ENCODE results near the gene TAF15. TPM values are rescaled to one million over a fixed set of nuclear protein-coding genes. Genes with fewer than 3 reads are reported as not detected.
A peak's percentile ranks its signal among the peaks of the same experiment; 100 is the strongest.

The TAF15 gene
- total RNA-seq, 4 donors from 2014 or later = 62.8 to 115 (median 88.4) TPM

GRCh38 chr17:35791681-35792350 lies 17.5 kb upstream of the TAF15 start:
- 57 to 60% methylated on average over 9 of the region's 9 CpGs for WGBS, 2 donors
- DNase-seq (ENCODE audit: low spot score in 2 of 2) = no peak
- no peak for TF ChIP-seq CTCF (IDR thresholded peaks at IDR 0.05)
- no peak for TF ChIP-seq EP300 (IDR thresholded peaks at IDR 0.05)
- TF ChIP-seq POLR2A (IDR thresholded peaks at IDR 0.05) = no peak
- Histone ChIP-seq H3K27ac (peak overlapping the region in 3 of 4 donors; percentile 76 to 96 (median 88)), H3K9me3 (peaks cover 0 to 3% (median 0%) of the 10 kb centered on the region in 4 donors), H3K27me3 (no peaks in the 10 kb centered on the region), H3K4me1 (peaks cover 3 to 96% (median 43%) of the 10 kb centered on the region in 4 donors), H3K36me3 (no peaks in the 10 kb centered on the region), H3K4me3 (no peak overlapping the region)

GRCh38 chr17:35793257-35793656 lies 16.0 kb upstream of the TAF15 start:
- Histone ChIP-seq H3K36me3 (no peaks in the 10 kb centered on the region), H3K4me3 (peak overlapping the region in 3 of 4 donors; percentile 9 to 71 (median 70)), H3K27ac (peak overlapping the region; percentile 41 to 96 (median 82)), H3K9me3 (peaks cover 0 to 3% (median 0%) of the 10 kb centered on the region in 4 donors), H3K27me3 (no peaks in the 10 kb centered on the region), H3K4me1 (peaks cover under 1 to 86% (median 29%) of the 10 kb centered on the region in 4 donors)
- DNase-seq (ENCODE audit: low spot score in 2 of 2) = no peak
- TF ChIP-seq CTCF (IDR thresholded peaks at IDR 0.05) = no peak
- peak in 1 of 2 donors; percentile 25 for TF ChIP-seq EP300 (IDR thresholded peaks at IDR 0.05)
- 30 to 42% methylated on average over 3 of the region's 3 CpGs for WGBS, 2 donors

- TF ChIP-seq POLR2A (IDR thresholded peaks at IDR 0.05) (peak; percentile 43 to 53), EP300 (IDR thresholded peaks at IDR 0.05) (peak in 1 of 2 donors; percentile 71), CTCF (IDR thresholded peaks at IDR 0.05) (no peak)
- Histone ChIP-seq H3K27ac (peak within 1 kb of the TSS; percentile 62 to 96 (median 82)), H3K4me1 (peaks cover 3 to 78% (median 26%) of the 10 kb centered on the region in 4 donors)
Measured at GRCh38 chr17:35795007-35795870, 14.0 kb upstream of the TAF15 start, which contains the start of gene MMP28. MMP28 (minus strand) TSS chr17:35795641; CDS start chr17:35795377, 264 bp downstream.

GRCh38 chr17:35795871-35796265 lies 13.4 kb upstream of the TAF15 start:
- WGBS, 2 donors = 61 to 72% methylated on average over 3 of the region's 8 CpGs
- Histone ChIP-seq H3K36me3 (no peaks in the 10 kb centered on the region), H3K27me3 (no peaks in the 10 kb centered on the region), H3K4me3 (peak overlapping the region; percentile 67 to 71 (median 70)), H3K4me1 (peaks cover 3 to 78% (median 25%) of the 10 kb centered on the region in 4 donors), H3K9me3 (peaks cover 0 to 3% (median 0%) of the 10 kb centered on the region in 4 donors), H3K27ac (peak overlapping the region; percentile 62 to 96 (median 82))
- TF ChIP-seq EP300 (IDR thresholded peaks at IDR 0.05) = no peak
- no peak for TF ChIP-seq CTCF (IDR thresholded peaks at IDR 0.05)
- no peak for TF ChIP-seq POLR2A (IDR thresholded peaks at IDR 0.05)
- no peak for DNase-seq (ENCODE audit: low spot score in 2 of 2)

More at GRCh38 chr17:35795007-35795870, 14.0 kb upstream of the TAF15 start, which contains the start of gene MMP28:
- DNase-seq (ENCODE audit: low spot score in 2 of 2) = no peak
- Histone ChIP-seq H3K9me3 (peaks cover 0 to 3% (median 0%) of the 10 kb centered on the region in 4 donors), H3K4me3 (peak within 1 kb of the TSS; percentile 67 to 71 (median 70)), H3K36me3 (no peaks in the 10 kb centered on the region), H3K27me3 (no peaks in the 10 kb centered on the region)
- WGBS, 2 donors = 0 to 2% methylated on average over 38 to 62 of the region's 89 CpGs

All from tibial nerve (tissue), 4 donors.